ENCODE measurements around the gene MBNL2.

Gene MBNL2

DNA sequence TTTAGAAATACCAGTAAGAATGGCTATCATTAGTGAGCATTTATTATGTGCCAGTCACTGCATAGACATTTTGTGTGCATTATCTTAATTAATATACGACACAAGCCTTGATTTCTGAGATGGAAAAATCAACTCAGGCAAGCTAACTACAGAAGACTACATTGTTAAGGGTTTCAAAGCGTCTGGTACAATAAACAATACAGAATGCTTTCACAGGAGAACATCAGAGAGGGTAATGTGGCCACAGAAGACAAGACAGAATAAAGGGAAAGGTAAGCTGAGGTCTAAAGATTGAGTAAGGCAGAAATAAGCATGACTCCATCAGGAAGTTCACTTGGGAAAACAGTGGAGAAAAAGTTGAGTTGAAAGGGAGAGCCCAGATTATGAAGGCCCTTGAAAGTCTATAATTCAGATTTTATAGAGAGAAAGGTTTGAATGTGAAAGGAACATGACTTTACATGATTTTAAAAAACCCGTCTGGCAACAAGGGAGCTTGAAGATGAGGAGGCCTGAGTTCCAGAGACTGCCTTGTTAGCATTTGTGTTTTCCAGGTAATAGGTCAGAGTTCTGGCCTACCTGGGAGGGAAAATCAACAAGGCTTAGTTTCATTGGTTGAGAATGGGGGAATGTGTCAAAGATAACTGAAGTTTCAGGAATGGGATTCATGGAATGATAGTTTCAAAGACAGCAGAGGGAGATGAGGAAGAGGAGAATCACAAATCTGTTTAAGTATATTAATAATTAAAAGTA lies 1.8 kb upstream of the MBNL2 start:
- DNase-seq (ENCODE audit: low spot score) = no peak
- Histone ChIP-seq H3K18ac (ENCODE audit: low read length) (no peak overlapping the region), H2BK15ac (ENCODE audit: low read length) (no peak overlapping the region), H2BK12ac (ENCODE audit: low read length) (no peak overlapping the region), H3K14ac (ENCODE audit: low read length) (no peak overlapping the region), H2BK5ac (ENCODE audit: low read length) (no peak overlapping the region), H2AK5ac (ENCODE audit: low read depth, low read length) (no peak overlapping the region), H3K79me1 (ENCODE audit: low read depth, low read length) (peaks cover 5% of the 10 kb centered on the region), H3K23ac (ENCODE audit: low read depth, low read length, poor library complexity) (no peak overlapping the region), H2AFZ (ENCODE audit: low read length) (no peak overlapping the region), H3K4me1 (ENCODE audit: control insufficient read depth in 2 of 2, insufficient read depth in 1 of 2, low read depth in 1 of 2, low read length in 2 of 2) (peaks cover 6 to 16% of the 10 kb centered on the region in 2 donors), H3K4me3 (ENCODE audit: low read length in 2 of 2) (no peak overlapping the region), H4K91ac (ENCODE audit: low read depth, low read length, poor library complexity) (no peak overlapping the region), H2BK120ac (ENCODE audit: low read depth, low read length) (no peak overlapping the region), H3K9me3 (replicated peaks in 1 of 2; ENCODE audit: control insufficient read depth in 2 of 2, insufficient read depth in 1 of 2, low read depth in 1 of 2, low read length in 2 of 2) (no peaks in the 10 kb centered on the region), H3K4ac (ENCODE audit: low read length) (no peak overlapping the region), H3K4me2 (ENCODE audit: insufficient read depth, low read length, poor library complexity, severe bottlenecking) (no peak overlapping the region), H3K36me3 (replicated peaks in 1 of 2; ENCODE audit: control insufficient read depth in 2 of 2, insufficient read depth in 2 of 2, low read length in 2 of 2) (no peaks in the 10 kb centered on the region), H3K27me3 (ENCODE audit: control insufficient read depth in 3 of 3, insufficient read depth in 3 of 3, low read depth in 1 of 3, low read length in 3 of 3) (no peaks in the 10 kb centered on the region), H4K8ac (ENCODE audit: low read depth, low read length) (no peak overlapping the region), H3K27ac (replicated peaks; ENCODE audit: low read length) (no peak overlapping the region), H3K9ac (ENCODE audit: low read depth, low read length, poor library complexity) (no peak overlapping the region)
- no CpG with 5 or more reads among the region's 3 CpGs for WGBS, 2 donors (ENCODE audit: extremely low coverage in 2 of 2, insufficient read length in 2 of 2, insufficient replicate concordance in 1 of 2)

DNA sequence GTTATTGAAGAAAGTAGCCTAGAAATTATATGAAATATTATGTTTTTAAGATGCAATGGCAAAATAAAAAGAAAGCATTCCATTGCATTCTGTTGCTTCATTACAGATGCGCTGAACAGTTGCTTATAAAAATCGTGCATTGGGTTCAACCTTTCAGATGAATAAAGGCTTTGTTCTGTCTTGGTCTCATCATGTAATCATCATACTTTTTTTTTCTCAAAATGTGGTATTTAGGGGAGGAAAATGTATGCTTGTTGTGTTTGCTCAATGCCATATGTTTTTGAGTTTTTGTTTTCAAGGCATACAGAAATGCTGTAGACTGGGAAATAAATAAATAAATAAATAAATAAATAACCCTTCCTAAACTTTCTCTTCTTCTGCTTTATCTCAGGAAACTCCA lies 1.1 kb upstream of the MBNL2 start:
- Histone ChIP-seq H3K27ac (replicated peaks; ENCODE audit: low read length) (no peak overlapping the region), H3K14ac (ENCODE audit: low read length) (no peak overlapping the region), H2BK5ac (ENCODE audit: low read length) (no peak overlapping the region), H3K27me3 (ENCODE audit: control insufficient read depth in 3 of 3, insufficient read depth in 3 of 3, low read depth in 1 of 3, low read length in 3 of 3) (no peaks in the 10 kb centered on the region), H3K4me3 (ENCODE audit: low read length in 2 of 2) (no peak overlapping the region), H2AFZ (ENCODE audit: low read length) (peak overlapping the region; percentile 84), H3K23ac (ENCODE audit: low read depth, low read length, poor library complexity) (no peak overlapping the region), H3K79me1 (ENCODE audit: low read depth, low read length) (peaks cover 6% of the 10 kb centered on the region), H3K4me1 (ENCODE audit: control insufficient read depth in 2 of 2, insufficient read depth in 1 of 2, low read depth in 1 of 2, low read length in 2 of 2) (peaks cover 10 to 16% of the 10 kb centered on the region in 2 donors), H3K9ac (ENCODE audit: low read depth, low read length, poor library complexity) (no peak overlapping the region), H3K9me3 (replicated peaks in 1 of 2; ENCODE audit: control insufficient read depth in 2 of 2, insufficient read depth in 1 of 2, low read depth in 1 of 2, low read length in 2 of 2) (no peaks in the 10 kb centered on the region), H2BK15ac (ENCODE audit: low read length) (no peak overlapping the region), H2BK12ac (ENCODE audit: low read length) (no peak overlapping the region), H3K4ac (ENCODE audit: low read length) (no peak overlapping the region), H3K4me2 (ENCODE audit: insufficient read depth, low read length, poor library complexity, severe bottlenecking) (no peak overlapping the region), H2AK5ac (ENCODE audit: low read depth, low read length) (no peak overlapping the region), H3K18ac (ENCODE audit: low read length) (no peak overlapping the region), H4K8ac (ENCODE audit: low read depth, low read length) (no peak overlapping the region), H2BK120ac (ENCODE audit: low read depth, low read length) (no peak overlapping the region), H3K36me3 (replicated peaks in 1 of 2; ENCODE audit: control insufficient read depth in 2 of 2, insufficient read depth in 2 of 2, low read length in 2 of 2) (no peaks in the 10 kb centered on the region), H4K91ac (ENCODE audit: low read depth, low read length, poor library complexity) (no peak overlapping the region)
- no peak for DNase-seq (ENCODE audit: low spot score)
- no CpG with 5 or more reads among the region's 2 CpGs for WGBS, 2 donors (ENCODE audit: extremely low coverage in 2 of 2, insufficient read length in 2 of 2, insufficient replicate concordance in 1 of 2)

DNA sequence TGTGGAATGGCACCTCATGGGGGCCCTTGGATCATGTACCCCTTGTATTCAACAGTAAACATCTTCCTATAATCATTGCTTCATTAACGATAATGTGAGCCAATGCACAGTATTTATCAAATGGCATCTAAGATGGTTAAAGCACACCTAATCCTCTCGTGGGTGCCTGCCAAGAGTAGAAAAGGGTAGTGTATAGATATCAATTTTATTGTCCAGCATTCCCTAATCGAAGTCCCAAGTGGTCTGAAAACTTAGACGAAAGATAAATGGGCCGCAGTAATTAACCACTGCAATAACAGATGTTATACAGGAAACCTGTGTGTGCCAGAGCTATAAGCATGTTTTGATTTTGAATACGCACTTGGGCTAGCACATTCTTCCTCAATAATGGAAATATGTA lies 667 bp upstream of the MBNL2 start:
- peak overlapping the region; percentile 84 for H2AFZ ChIP-seq (ENCODE audit: low read length)
- H3K4me2 ChIP-seq (ENCODE audit: insufficient read depth, low read length, poor library complexity, severe bottlenecking) = no peak overlapping the region
- no peak overlapping the region for H3K23ac ChIP-seq (ENCODE audit: low read depth, low read length, poor library complexity)
- no peak overlapping the region for H3K18ac ChIP-seq (ENCODE audit: low read length)
- no peak overlapping the region for H4K91ac ChIP-seq (ENCODE audit: low read depth, low read length, poor library complexity)
- H2BK15ac ChIP-seq (ENCODE audit: low read length) = no peak overlapping the region
- peaks cover 6% of the 10 kb centered on the region for H3K79me1 ChIP-seq (ENCODE audit: low read depth, low read length)
- no peaks in the 10 kb centered on the region for H3K27me3 ChIP-seq (ENCODE audit: control insufficient read depth in 3 of 3, insufficient read depth in 3 of 3, low read depth in 1 of 3, low read length in 3 of 3)
- no CpG with 5 or more reads among the region's 6 CpGs for WGBS, 2 donors (ENCODE audit: extremely low coverage in 2 of 2, insufficient read length in 2 of 2, insufficient replicate concordance in 1 of 2)
- peaks cover 10 to 16% of the 10 kb centered on the region in 2 donors for H3K4me1 ChIP-seq (ENCODE audit: control insufficient read depth in 2 of 2, insufficient read depth in 1 of 2, low read depth in 1 of 2, low read length in 2 of 2)
- no peak overlapping the region for H3K9ac ChIP-seq (ENCODE audit: low read depth, low read length, poor library complexity)
- H3K4me3 ChIP-seq (ENCODE audit: low read length in 2 of 2) = peak overlapping the region in 1 of 2 donors; percentile 57
- H3K9me3 ChIP-seq (replicated peaks in 1 of 2; ENCODE audit: control insufficient read depth in 2 of 2, insufficient read depth in 1 of 2, low read depth in 1 of 2, low read length in 2 of 2) = no peaks in the 10 kb centered on the region
- H3K4ac ChIP-seq (ENCODE audit: low read length) = no peak overlapping the region
- H2BK120ac ChIP-seq (ENCODE audit: low read depth, low read length) = no peak overlapping the region
- H2BK5ac ChIP-seq (ENCODE audit: low read length) = no peak overlapping the region
- H3K14ac ChIP-seq (ENCODE audit: low read length) = no peak overlapping the region
- no peaks in the 10 kb centered on the region for H3K36me3 ChIP-seq (replicated peaks in 1 of 2; ENCODE audit: control insufficient read depth in 2 of 2, insufficient read depth in 2 of 2, low read length in 2 of 2)
- H4K8ac ChIP-seq (ENCODE audit: low read depth, low read length) = no peak overlapping the region
- no peak for DNase-seq (ENCODE audit: low spot score)
- no peak overlapping the region for H3K27ac ChIP-seq (replicated peaks; ENCODE audit: low read length)
- H2BK12ac ChIP-seq (ENCODE audit: low read length) = no peak overlapping the region
- H2AK5ac ChIP-seq (ENCODE audit: low read depth, low read length) = no peak overlapping the region

DNA sequence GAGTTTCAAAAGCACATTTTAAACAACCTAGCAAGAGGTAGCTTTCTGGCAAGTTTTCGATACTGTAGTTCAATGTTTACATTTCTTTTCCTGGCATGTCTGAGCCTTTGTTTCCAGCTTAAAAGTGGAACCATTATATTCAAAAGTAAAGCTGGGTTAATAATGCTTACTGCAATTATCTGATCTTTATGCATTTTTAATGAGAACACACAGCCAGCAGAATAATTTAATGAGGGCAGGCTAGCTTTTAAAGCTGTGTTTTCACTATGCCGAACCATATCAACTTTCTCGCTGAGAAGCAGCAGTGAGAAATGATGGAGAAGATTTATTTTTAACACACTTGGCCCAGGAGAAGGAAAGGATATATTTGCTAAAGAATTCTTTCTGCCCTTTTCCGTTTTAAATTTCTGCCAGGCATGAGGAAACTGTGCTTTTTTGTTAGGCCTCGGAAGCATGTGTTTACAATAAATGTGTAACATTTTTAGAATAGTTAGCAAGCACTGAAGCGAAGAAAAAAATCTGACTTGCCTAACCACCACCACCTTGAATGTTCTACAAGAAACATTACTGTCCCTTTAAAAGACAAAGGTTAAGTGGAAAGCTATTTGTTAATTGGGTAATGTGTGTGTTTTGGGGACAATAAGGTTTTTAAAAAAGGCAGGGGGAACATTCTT lies 1.0 kb downstream of the MBNL2 start:
- Histone ChIP-seq H3K27me3 (ENCODE audit: control insufficient read depth in 3 of 3, insufficient read depth in 3 of 3, low read depth in 1 of 3, low read length in 3 of 3) (no peaks in the 10 kb centered on the region), H4K8ac (ENCODE audit: low read depth, low read length) (no peak overlapping the region), H2BK15ac (ENCODE audit: low read length) (no peak overlapping the region), H2BK5ac (ENCODE audit: low read length) (no peak overlapping the region), H3K36me3 (replicated peaks in 1 of 2; ENCODE audit: control insufficient read depth in 2 of 2, insufficient read depth in 2 of 2, low read length in 2 of 2) (no peaks in the 10 kb centered on the region), H3K14ac (ENCODE audit: low read length) (no peak overlapping the region), H2BK120ac (ENCODE audit: low read depth, low read length) (no peak overlapping the region), H3K27ac (replicated peaks; ENCODE audit: low read length) (no peak overlapping the region), H2AK5ac (ENCODE audit: low read depth, low read length) (no peak overlapping the region), H3K4me3 (ENCODE audit: low read length in 2 of 2) (peak overlapping the region; percentile 57 to 60), H4K91ac (ENCODE audit: low read depth, low read length, poor library complexity) (no peak overlapping the region), H3K18ac (ENCODE audit: low read length) (no peak overlapping the region), H3K4me2 (ENCODE audit: insufficient read depth, low read length, poor library complexity, severe bottlenecking) (peak overlapping the region; percentile 61), H3K4me1 (ENCODE audit: control insufficient read depth in 2 of 2, insufficient read depth in 1 of 2, low read depth in 1 of 2, low read length in 2 of 2) (peaks cover 13 to 21% of the 10 kb centered on the region in 2 donors), H2AFZ (ENCODE audit: low read length) (peak overlapping the region; percentile 51), H3K9ac (ENCODE audit: low read depth, low read length, poor library complexity) (no peak overlapping the region), H3K9me3 (replicated peaks in 1 of 2; ENCODE audit: control insufficient read depth in 2 of 2, insufficient read depth in 1 of 2, low read depth in 1 of 2, low read length in 2 of 2) (no peaks in the 10 kb centered on the region), H3K79me1 (ENCODE audit: low read depth, low read length) (peaks cover 8% of the 10 kb centered on the region), H2BK12ac (ENCODE audit: low read length) (no peak overlapping the region), H3K23ac (ENCODE audit: low read depth, low read length, poor library complexity) (no peak overlapping the region), H3K4ac (ENCODE audit: low read length) (no peak overlapping the region)
- WGBS, 2 donors (ENCODE audit: extremely low coverage in 2 of 2, insufficient read length in 2 of 2, insufficient replicate concordance in 1 of 2) = no CpG with 5 or more reads among the region's 6 CpGs
- DNase-seq (ENCODE audit: low spot score) = peak; percentile 31

Data from neuronal stem cell (in vitro differentiated cells).